GM19043 (cell line): Measurements from ENCODE around the gene LGALS4.
"Not testable (repeated sequence)": the region's sequence is repeated elsewhere in the genome, so short reads cannot be mapped to it uniquely, and the experiment has no call there.

Experiments
- ATAC-seq: cut with Tn5 transposase; IDR thresholded peaks from one replicate; pipeline ENCODE4 v1.9.1; 2021; ENCODE audit warnings: low read depth; ENCODE audit not compliant: unreplicated experiment

The LGALS4 gene

GRCh38 chr19:38826856-38827551 is 14.3 kb upstream of the LGALS4 start:
- ATAC-seq, result no peak

- not testable (repeated sequence) for ATAC-seq
Observed at GRCh38 chr19:38825936-38826335, 13.2 kb upstream of the LGALS4 start.

GRCh38 chr19:38821230-38821825 is 8.6 kb upstream of the LGALS4 start:
- ATAC-seq, result not testable (repeated sequence)

- ATAC-seq, result no peak
Observed at GRCh38 chr19:38819231-38819920, 6.6 kb upstream of the LGALS4 start.

- no peak for ATAC-seq
Observed at GRCh38 chr19:38817081-38817480, 4.3 kb upstream of the LGALS4 start.

GRCh38 chr19:38816131-38816750 is 3.5 kb upstream of the LGALS4 start:
- no peak for ATAC-seq

- no peak for ATAC-seq
Observed at GRCh38 chr19:38815059-38816001, 2.6 kb upstream of the LGALS4 start.

GRCh38 chr19:38813932-38814331 is 1.2 kb upstream of the LGALS4 start:
- not testable (repeated sequence) for ATAC-seq

- ATAC-seq, result no peak
Observed at GRCh38 chr19:38813323-38813722, 578 bp upstream of the LGALS4 start.

GRCh38 chr19:38812009-38812840 is 520 bp downstream of the LGALS4 start:
- ATAC-seq, result no peak

- ATAC-seq, result no peak
Observed at GRCh38 chr19:38809592-38810252, 3.0 kb downstream of the LGALS4 start.

- ATAC-seq, result no peak
Observed at GRCh38 chr19:38808741-38809140, 4.0 kb downstream of the LGALS4 start.

- not testable (repeated sequence) for ATAC-seq
Observed at GRCh38 chr19:38807374-38808098, 5.2 kb downstream of the LGALS4 start.

- ATAC-seq, result no peak
Observed at GRCh38 chr19:38806371-38806770, 6.4 kb downstream of the LGALS4 start.

GRCh38 chr19:38805180-38805579 is 7.6 kb downstream of the LGALS4 start:
- ATAC-seq, result no peak

GRCh38 chr19:38803543-38803942 is 9.2 kb downstream of the LGALS4 start:
- ATAC-seq, result no peak

GRCh38 chr19:38801359-38802095 is 11.2 kb downstream of the LGALS4 start:
- ATAC-seq, result no peak
